ENCODE data around the gene KCNMA1.

DNA sequence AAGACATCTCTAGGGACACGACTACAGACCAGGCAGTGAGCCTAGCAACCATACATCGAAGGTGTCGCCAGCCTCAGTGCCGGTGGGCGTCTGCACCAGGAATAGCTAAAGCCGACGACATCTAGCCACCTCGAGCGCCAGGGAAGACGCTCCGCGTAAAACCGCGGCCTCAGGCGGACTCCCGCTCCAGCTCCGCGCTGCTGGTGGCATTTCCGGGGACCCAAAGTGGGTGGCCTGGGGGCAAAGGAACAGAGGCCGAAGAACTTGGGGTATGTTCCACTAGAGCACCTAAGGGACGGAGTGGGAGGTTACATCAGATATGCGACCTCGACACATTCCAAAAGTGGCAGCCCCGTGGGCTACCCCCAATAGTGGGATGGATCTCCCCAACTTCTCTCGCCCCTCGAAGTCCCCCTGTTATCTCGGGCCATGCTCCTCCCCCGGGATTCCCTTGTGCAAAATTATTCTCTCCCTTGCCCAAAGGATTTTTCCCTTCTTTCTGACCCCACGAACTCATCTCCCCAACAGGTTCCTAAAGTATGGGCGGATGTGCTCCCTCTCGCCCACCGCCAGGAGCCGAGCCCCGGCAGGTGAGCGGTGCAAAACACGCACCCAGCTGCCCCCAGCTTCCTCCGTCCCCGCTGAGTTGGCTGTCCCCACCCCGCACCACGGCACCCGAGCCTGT lies 1.2 kb downstream of the KCNMA1 start:
- TF ChIP-seq GATA2 (IDR thresholded peaks at IDR 0.05; ENCODE audit: low read depth, low read length) (no peak), GATA3 (IDR thresholded peaks at IDR 0.05; ENCODE audit: low read depth, low read length) (no peak)

Measured in SH-SY5Y (cell line).